ENCODE measurements around the gene DGKQ. TPM values are rescaled to one million over a fixed set of nuclear protein-coding genes. Genes with fewer than 3 reads are reported as not detected.

Gene DGKQ
- total RNA-seq, 1 experiment from 2014 or later = 22.0 TPM

- TF ChIP-seq YY1 (IDR thresholded peaks at IDR 0.05; ENCODE audit: extremely low read depth, insufficient replicate concordance, low read depth, low read length) = no peak
- no peak for TF ChIP-seq ZFX (IDR thresholded peaks at IDR 0.05)
- no peak for TF ChIP-seq EZH2phosphoT487 (IDR thresholded peaks at IDR 0.05; ENCODE audit: borderline replicate concordance)
- no peak for TF ChIP-seq ATF3 (IDR thresholded peaks at IDR 0.05)
- no peak for TF ChIP-seq FOSL1 (IDR thresholded peaks at IDR 0.05; ENCODE audit: low read depth)
- no peak for TF ChIP-seq ZBTB33 (IDR thresholded peaks at IDR 0.05; ENCODE audit: extremely low read depth, insufficient replicate concordance, low read length)
- no peak for TF ChIP-seq POLR2AphosphoS5 (IDR thresholded peaks at IDR 0.05; ENCODE audit: low read depth, low read length)
- TF ChIP-seq ELF1 (IDR thresholded peaks at IDR 0.05; ENCODE audit: borderline replicate concordance, low read depth) = no peak
- no peak for TF ChIP-seq SRF (IDR thresholded peaks at IDR 0.05; ENCODE audit: low read depth)
- TF ChIP-seq JUND (IDR thresholded peaks at IDR 0.05) = no peak
- no peak for TF ChIP-seq EGR1 (IDR thresholded peaks at IDR 0.05; ENCODE audit: low read depth)
- no peak for TF ChIP-seq ZNF274 (IDR thresholded peaks at IDR 0.05; ENCODE audit: low read depth, low read length)
- no peak for TF ChIP-seq CBX3 (IDR thresholded peaks at IDR 0.05; ENCODE audit: low read depth)
- no peak for TF ChIP-seq MAX (IDR thresholded peaks at IDR 0.05)
- no peak for TF ChIP-seq CTCF (IDR thresholded peaks at IDR 0.05 in 2 of 3, conservative IDR thresholded peaks at IDR 0.05 in 1 of 3; ENCODE audit: borderline replicate concordance in 1 of 3, insufficient read depth in 1 of 3, low read depth in 2 of 3, low read length in 2 of 3)
- TF ChIP-seq EZH2 (IDR thresholded peaks at IDR 0.05) = no peak
- TF ChIP-seq SIN3A (IDR thresholded peaks at IDR 0.05; ENCODE audit: low read depth) = no peak
- TF ChIP-seq SP1 (IDR thresholded peaks at IDR 0.05; ENCODE audit: low read depth) = no peak
- H3K4me3 ChIP-seq (replicated peaks in 1 of 2; ENCODE audit: low read depth in 1 of 2, low read length in 2 of 2) = no peak overlapping the region
- no peak overlapping the region for H2AFZ ChIP-seq (ENCODE audit: low read depth, low read length, poor library complexity, severe bottlenecking)
- H3K4me1 ChIP-seq (ENCODE audit: control insufficient read depth in 1 of 2, insufficient read depth in 2 of 2, low read length in 2 of 2) = no peaks in the 10 kb centered on the region; a peak in 1 of 4 replicates
- H3K27ac ChIP-seq (ENCODE audit: low read depth, low read length) = no peak overlapping the region
- H3K9ac ChIP-seq (ENCODE audit: low read length) = no peak overlapping the region
- ChIA-PET CTCF (no interaction called here), POLR2A (no interaction called here), RAD21 (ENCODE audit: low non-redundant PET in 1 of 2, low total read pairs in 2 of 2, uncharacterized antibody in 2 of 2, unreplicated experiment in 2 of 2) (no interaction called here)
- H3K9me3 ChIP-seq (ENCODE audit: control insufficient read depth in 1 of 2, insufficient read depth in 1 of 2, low read depth in 1 of 2, low read length in 2 of 2) = no peaks in the 10 kb centered on the region
- no peaks in the 10 kb centered on the region for H3K36me3 ChIP-seq (ENCODE audit: control insufficient read depth in 1 of 2, insufficient read depth in 2 of 2, low read length in 2 of 2)
- no peak overlapping the region for H3K4me2 ChIP-seq (ENCODE audit: low read length)
- intact Hi-C loops (cut with micrococcal nuclease) = no loop called here
- H4K20me1 ChIP-seq (ENCODE audit: insufficient read depth) = no peaks in the 10 kb centered on the region
- H3K27me3 ChIP-seq (ENCODE audit: insufficient read depth, low read length) = no peaks in the 10 kb centered on the region
- ATAC-seq (no peak), DNase-seq (ENCODE audit: low read depth, low spot score) (no peak)
- peaks cover 91% of the 10 kb centered on the region for H3K79me2 ChIP-seq (ENCODE audit: insufficient read depth, low read length)
- H3K9me2 ChIP-seq (ENCODE audit: insufficient read depth) = no peaks in the 10 kb centered on the region
- no TSS peak for BruUV-seq (replicated peaks)
These were observed 48.2 kb downstream of the DGKQ start for GRCh38 chr4:925171-925570.
